DMS53 treated with DMSO at 0.1 percent for 48 hours (cell line): ENCODE data around the gene MLYCD.

Experiments
- DNase-seq: peaks from one replicate; lab custom pipeline; 2025; ENCODE audit not compliant: unreplicated experiment; lab: John Stamatoyannopoulos, UW

MLYCD gene

DNA sequence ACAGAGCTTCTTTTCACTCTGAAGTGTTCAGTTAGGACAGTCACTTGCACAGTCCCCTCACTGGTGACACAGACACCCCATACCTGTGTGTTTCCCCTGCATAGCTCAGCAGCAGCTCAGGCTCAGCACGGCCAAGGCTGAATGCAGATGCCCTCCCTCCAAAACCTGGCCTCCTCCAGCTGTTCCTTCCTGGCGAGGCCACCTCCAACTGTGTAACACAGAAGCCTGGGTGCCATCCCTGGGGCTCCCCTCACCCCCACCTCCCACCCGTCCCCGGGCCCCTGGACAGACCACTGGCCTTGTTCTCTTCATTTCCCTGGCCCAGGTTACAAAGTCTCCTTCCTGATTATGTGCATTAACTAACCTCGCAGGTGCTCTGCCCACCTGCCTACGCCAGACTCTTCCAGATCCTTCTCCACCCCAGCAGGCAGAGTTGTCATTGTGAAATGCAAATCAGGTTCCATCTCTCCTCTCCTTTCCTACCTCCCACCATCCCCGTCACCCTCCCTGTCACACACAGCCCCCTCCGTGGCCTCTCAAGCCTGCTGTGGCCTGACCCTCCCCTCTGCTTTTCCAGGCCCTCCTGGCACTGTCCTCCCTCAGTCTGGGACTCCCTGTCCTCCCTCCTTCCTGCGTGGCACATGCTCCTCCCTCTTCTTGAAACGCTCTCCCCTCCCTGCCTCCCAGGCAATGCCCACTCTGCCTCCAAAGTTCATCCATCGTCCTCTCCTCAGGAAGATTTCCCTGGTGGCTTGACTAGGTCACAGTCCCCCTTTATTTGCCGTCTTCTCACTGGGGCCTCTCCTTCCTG, 26.4 kb downstream of the MLYCD start:
- no peak for DNase-seq

DNA sequence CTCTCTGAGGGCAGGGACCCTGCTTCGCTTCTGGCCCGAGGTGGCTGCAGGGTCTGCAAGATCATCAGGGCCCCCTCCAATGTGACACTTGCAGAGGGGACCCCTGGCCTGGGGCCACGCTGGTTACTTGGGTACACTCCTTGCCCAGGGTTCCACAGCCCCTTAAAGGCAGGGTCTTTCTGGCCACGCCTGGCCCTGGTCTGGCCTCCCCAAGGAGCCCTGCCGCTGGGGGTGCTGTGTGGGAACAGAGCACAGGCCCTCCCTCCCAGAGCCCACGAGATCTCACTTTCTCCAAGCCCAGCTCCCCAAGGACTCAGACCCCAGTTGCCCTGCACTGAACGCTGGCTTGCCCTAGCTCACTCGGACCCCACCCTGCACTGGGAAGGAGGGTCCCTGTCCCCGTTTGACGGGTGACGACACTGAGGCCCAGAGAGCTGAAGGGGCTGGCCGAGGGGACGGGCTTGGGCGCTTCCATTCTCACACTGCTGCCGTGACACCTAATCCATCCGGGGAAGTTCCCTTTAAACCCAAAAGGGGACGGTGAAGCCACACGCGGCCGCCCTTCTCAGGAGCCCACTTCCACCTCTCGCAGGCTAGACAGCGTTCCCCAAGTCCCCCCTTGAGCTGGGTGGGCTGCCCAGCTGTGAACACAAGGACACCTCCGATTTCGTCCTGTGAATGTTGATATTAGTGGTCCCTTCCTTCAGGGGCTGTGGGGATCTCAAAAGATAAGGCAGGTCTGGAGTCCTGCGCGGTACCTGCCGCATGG, 27.2 kb downstream of the MLYCD start:
- DNase-seq: no peak

DNA sequence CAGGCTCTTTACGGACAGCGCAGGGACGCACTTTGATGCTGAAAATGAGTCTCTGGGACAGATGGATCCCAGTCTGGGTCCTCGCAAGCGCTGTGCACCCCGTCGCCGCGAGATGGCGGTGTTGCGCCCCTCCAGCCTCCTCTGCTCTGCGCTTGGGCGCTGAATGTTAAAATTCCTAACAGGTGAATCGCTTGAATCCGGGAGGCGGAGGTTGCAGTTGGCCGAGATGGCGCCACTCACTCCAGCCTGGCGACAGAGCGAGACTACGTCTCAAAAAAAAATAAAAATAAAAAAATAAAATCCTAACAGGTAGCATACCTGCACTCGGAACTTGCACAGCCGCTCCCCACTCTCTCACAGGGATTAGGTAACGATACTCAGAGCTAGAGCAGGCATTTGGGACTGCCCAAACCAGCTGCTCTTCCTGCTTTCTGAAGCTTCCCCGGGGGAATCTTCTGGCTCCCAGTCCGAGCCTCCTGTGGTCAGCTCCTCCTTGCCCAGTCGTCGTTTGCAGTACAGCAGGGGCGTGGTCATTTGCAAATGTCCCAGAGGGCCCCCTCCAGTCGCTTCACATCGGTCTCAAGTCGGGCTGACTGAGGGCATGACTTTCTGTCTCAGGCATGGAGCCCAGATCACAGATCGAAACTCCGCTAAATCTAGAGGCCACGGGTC, 27.9 kb downstream of the MLYCD start:
- peak; percentile 47 for DNase-seq

DNA sequence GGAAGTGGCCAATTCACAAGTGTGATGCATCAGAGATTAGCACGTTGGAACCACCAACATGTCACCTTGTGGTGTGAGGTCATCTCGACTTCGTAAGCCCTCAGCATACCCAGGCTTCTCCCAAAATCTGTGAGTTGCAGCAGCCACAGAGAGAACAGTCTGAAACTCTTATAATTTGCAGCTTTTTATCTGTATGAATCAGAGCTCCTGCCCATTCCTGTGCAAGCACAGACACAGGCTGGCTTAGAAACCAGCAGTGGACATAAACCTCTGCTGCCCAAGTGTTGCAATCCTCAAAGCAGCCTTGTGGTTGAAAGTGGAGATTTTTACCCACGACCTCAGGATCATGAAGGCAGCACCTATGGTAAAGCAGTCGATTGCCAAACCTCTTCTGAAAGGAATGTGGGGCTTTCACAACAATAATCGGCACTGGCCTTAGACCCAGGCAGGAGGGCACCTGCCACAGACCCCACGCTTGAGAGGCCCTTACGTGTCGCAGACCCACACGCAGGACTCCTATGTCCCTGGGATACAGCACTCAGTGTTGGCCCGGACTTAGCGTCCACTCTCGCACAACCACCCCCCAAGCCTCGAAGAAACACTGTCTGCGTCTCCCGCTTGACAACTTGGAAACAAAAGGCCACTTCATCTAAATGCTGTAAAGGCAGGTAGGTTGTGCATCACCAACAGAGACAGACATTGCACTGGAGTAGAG, 29.6 kb downstream of the MLYCD start:
- no peak for DNase-seq

DNA sequence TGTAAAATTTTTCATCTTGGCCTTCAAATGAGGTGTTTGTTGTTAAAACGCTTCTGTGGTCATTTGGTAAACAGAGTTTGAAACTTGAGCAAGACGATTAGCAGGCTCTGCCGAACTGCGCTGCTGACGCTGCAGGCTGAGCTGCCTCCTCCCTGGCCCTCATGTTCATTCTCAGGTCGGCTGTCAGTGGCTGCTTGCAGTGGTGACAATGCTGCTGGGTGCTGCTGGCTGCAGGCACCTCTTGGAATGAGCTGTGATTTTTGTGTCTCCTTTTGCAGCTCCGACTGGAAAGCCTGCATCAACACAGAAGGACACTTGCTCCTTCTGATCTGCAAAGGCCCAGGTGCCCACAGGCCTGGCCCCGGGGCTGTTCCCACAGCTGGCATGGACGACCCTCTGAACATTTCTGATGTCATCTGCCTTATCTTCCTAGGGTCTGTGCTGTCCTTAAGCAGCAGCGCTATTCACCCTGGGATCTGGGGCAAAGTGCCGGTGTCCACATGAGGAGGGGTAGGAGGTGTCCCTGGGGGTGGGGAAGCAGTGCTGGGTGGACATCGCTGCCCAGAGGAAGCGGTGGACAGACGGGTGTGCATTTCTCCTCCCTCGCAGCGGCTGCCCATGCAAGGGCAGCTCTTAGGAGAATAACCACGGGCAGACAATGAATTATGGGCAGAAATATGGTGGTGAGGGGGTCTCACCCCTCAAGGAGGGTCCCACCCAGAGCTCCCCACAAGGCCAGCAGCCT, 31.1 kb downstream of the MLYCD start:
- no peak for DNase-seq

DNA sequence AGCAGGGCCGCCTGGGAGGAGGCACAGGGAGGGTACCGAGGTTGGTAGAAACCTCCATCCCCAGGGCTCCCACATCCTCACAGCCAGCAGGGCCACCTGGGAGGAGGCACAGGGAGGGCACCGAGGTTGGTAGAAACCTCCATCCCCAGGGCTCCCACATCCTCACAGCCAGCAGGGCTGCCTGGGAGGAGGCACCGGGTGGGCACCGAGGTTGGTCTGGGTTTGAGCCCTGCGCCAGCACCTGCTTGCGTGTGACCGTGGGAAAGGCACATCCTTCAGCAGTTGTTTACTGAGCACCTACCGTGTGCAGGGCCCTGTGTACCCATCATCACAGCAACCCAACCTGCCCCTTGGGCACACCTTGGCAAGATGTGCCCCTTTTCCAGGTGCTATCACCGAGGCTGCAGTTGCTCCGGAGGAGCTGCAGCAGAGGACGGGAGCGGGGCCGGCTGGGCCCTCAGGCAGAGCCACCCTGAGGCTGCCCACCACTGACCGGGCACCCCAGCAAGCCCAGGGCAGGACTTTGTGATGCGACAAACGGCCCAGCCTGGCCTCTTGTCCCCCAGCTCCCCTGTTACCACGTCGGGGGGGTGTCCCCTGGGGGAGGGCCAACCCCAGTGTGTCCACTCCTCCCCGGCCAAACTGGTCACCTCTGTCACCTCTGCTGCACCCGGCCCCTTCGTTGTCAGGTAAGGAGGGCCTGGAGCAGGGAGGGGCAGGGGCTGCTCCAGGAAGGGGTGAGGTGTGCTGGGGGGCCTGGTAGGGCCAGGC, 32.0 kb downstream of the MLYCD start:
- DNase-seq: no peak

DNA sequence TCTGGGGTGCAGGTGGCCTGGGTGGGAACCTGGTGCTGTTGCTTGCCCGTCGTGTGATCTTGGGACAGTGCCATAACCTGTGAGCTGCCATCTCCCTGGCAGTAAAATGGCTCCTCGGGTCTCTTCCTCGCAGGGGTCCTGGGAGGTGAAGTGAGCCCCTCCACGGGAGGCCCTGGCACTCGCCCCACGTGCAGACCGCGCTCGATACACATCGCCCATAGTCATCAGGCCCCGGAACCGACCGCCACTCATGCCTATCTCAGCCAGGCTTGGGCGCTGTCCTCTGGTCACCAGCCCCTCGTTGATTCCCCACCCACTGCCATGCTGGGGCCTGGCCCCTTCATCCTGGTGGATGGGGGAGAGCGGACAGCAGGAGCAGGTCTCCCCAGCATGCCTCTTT, 32.6 kb downstream of the MLYCD start:
- DNase-seq: no peak

DNA sequence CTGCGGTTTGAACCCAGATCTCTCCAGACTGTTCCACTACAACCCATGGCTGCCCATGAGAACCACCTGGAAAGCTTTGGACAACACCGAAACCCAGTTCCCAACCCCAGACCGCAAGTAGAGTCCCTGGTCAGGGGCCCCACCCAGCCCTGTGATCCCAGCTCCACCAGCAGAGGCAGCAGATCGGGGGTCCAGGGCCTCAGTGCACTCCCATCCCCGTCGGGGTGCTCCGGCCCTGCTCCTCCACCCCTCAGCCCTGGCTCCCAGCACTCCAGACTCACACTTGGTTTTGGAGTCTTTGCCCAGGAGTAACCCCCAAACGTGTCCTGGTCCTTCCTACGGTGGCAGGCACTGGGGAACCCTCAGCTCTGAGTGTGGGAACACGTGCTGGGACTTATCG, 33.4 kb downstream of the MLYCD start:
- DNase-seq: no peak

DNA sequence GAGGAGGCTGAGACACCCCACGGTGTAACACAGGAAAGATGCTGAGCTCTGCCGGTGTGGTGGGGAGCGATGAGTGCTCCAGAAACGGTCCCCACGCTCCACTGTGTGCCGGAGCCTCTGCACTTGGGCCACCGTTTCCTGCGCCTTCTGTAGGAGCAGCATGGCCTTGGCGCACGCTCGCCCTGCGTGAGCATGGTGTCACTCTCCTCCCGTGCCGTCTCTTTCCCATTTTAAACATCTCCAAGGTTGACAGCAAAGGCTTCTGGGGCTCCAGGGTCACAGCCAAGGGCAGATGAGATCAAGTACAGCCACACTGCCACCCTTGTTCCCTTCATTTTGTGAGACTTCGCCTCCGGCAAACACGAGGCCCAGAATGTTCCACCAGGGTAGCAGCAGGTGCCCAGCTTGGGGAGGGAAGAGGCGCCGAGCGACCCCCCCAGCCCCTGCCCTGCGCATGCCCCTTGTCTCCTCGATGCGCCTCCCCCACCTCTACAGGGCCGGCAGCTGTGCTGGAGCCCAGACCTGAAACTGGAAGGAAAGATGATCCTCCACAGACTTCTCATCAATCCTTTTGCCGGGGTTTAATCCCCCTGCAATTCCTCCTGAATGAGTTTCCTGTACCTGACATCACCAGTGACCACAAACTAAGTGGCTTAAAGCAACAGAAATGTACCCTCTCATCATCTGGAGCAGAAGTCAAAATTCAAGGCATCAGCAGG, 34.2 kb downstream of the MLYCD start:
- no peak for DNase-seq

DNA sequence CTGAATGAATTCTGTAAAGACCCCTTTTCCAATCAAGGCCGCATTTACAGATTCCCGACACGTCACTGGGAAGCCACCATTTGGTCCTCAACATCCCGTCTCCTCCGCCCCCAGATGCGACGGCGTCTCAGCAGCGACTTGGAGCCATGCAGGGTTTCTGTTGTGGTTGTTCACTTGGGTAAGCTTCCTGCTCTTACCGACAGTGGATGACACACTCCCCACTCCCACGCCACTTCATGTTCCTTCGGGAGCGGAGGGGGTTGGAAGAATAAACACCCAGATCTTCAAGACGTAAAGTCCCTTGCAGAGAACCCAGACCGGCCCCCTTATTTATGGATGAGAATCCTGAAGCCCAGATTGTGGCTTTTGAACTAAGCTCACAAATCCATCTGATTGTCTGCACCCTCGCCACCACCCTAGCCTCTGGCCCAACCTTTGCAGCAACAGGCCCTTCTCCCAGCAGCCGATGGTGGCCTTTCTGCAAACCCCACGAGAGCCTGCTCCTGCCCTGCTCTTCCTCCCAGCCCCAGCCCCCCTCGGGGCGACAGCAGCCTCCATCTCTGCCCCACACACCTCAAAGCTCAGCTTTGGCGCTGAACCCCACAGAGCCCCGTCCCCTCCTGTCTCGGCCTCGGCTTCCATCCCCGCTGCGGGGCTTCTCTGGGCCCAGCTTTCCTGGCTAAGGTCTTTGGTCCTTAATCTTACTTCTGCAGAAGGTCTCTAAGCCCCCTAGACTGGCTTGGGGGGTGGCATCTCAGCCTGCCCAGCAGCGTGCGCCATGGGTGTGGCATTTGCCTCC, 35.2 kb downstream of the MLYCD start:
- DNase-seq: no peak

DNA sequence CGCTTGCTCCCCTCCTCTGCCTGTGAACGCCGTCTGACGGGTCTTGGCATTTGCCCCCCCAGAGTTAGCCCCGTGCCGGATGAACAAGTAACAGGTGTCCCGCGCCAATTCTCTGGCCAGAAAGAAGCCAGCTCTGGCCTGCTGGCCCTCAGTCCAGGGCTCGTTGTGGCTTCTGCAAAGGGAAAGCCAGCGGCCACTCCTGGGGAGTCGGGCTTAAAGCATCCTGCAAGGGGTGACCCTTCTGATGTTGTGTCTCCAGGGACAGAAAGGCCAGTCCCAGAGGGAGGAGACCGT, 35.7 kb downstream of the MLYCD start:
- no peak for DNase-seq

DNA sequence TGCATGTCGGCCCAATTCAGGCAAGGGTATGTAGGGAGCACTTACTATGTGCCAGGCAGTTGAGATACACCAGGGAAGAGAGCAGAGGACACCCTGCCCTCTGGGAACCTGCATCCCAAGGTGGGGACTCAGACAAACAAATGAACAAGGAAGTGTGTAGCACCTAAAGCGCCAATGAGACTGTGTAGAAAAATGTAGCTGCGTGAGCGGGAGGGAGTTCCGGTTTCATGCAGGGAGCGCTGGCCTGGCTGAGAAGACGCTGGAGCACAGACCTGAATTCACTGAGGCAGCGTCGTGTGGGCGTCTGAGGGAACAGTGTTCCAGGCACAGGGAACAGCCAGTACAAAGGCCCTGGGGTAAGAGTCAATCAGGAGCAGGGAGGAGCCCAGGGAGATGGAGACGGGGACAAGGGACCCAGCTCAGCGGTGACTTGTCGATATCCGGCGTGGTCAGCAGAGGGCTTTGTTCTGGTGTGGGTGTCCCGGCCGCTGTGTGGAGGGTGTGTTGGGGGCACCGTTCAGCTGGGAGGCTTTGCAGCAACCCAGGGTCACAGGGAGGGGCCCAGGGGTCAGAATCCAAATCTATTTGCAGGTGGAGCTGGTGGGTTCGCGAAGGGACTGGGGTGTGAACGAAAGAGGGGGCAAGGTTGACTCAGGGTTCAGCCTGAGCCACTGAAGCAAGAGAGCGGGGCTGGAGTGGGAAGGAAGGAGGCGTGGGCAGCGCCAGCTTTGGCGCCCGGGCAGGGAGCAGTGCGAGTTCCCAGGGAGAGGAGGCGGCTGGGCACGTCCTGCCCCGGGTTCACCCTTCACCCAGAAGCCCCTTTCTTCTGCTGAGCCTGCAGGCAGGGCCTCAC, 36.3 kb downstream of the MLYCD start:
- DNase-seq: no peak

DNA sequence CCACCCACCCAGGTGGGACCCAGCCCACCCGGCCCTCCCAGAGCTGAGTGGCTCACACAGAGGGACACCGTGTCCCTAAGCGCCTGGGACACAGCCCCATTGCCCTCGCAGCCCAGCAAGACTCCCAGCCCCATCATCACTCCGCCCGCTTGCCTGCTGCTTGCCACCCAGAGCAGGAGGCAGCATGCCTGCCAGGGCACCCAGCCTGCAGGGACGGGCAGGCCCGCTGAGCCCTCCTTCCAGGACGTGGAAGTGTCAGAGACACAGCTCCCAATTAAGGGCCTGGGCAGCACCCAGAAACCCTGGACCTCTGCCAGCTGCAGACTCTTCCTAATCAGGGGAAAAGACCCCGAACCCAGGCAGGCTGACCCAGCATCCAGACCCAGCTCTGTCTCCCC, 36.9 kb downstream of the MLYCD start:
- no peak for DNase-seq

DNA sequence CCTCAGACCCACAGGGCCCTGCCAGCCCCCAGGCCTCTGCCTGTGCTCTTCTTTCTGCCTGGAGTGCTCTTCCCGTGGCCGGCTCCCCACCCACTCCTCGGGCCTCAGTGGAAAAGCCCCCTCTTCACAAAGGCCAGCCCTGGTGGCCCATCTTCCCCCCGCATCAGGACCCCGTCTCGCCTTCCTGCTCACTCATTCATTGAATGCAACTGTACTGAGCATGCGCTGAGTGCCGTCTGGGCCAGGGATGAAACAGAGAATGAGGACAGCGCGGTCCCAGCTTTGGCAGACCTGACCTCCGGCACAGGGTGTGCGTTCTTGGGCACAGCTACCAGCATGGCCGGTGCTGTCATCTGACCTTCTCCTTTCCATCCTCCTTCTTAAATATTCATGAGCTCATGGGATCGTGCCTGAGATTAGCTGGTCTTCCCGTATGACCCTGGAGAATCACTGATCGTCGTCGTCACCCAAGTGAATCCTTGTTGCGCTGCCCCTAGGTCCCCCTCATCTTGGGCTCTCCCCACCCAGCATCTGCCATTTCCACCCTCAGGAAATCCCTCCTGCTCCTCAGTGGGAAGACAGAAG, 37.8 kb downstream of the MLYCD start:
- DNase-seq: no peak

DNA sequence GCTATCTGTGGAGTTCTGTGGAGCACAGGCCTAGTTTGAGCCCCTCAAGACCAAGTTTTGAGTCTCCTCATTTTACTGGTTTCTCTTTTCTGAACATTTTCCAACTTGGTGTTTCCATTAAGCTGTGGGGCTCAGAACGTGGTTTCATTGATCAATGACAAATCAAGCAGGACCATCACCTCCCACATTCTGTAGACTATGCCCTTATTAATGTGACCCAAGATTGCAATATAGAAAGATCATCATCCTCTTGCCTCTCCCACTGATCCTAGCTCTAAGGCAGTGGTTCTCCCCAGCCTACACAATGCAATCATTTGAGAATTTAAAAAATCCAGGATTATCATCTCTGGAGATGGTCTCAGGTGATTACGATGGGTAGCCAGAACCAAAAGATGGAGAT, 38.4 kb downstream of the MLYCD start:
- no peak for DNase-seq

DNA sequence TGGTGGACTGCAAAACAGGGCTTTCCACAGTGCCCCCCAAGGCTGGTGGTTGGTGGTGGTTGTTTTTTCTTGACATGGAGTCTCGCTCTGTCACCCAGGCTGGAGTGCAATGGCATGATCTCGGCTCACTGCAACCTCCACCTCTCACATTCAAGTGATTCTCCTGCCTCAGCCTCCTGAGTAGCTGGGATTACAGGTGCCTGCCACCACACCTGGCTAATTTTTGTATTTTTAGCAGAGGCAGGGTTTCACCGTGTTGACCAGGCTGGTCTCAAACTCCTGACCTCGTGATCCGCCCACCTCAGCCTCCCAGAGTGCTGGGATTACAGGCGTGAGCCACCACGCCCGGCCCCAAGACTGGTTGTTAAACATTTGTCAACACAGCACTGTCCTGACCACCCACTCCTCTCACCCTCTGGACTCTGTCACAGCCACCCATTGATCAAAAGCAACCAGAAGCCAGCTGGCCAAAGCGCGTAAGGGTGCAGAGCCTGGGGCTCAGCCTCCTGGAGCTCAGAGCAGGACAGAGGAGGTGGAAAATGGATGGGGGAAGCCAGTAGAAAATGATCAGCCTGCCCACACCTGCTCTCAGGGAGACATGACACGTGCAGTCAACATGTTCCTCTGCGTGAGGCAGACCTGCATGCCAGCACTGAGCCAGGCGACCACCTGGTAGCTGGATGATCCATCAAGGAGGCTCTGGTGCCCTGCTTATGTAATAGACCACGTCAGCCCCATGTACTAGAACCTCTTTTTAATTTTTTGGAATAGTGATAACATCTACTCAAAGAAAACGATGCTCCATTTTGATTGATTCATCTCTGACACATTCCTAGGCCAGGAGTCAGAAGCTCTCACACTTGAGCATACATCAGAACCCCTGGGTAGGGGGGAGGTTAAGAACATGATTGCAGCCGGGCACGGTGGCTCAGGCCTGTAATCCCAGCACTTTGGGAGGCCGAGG, 39.3 kb downstream of the MLYCD start:
- DNase-seq: no peak
